H1 (cell line): ENCODE measurements around the gene FGF18.

Experiments
- BRCA1 ChIP-seq: IDR thresholded peaks from 2 replicates; pipeline ENCODE4 v1.6.1; 2012; ENCODE audit warnings: low read depth, low read length, improper control_type of control experiment
- CEBPB ChIP-seq: IDR thresholded peaks from 2 replicates; pipeline ENCODE4 v1.6.1; 2012; ENCODE audit warnings: low read depth, low read length
- CTCF ChIP-seq, 3 experiments: IDR thresholded peaks; 1 replicate in 2 of 3; 2 replicates in 1 of 3; pipeline versions ENCODE4 v1.5.1 to v1.6.1; 2011; ENCODE audit warnings: low read length in 3 of 3, mild to moderate bottlenecking in 3 of 3, inconsistent platforms in 2 of 3, low read depth in 1 of 3, moderate library complexity in 1 of 3; ENCODE audit not compliant: insufficient read depth in 1 of 3; ENCODE audit errors: control extremely low read depth in 1 of 3
- EP300 ChIP-seq, 2 experiments: IDR thresholded peaks; 1 replicate in 1 of 2; 2 replicates in 1 of 2; pipeline ENCODE4 v1.6.1; 2011 to 2012; ENCODE audit warnings: low read depth in 2 of 2, low read length in 2 of 2, mild to moderate bottlenecking in 2 of 2, borderline replicate concordance in 1 of 2, inconsistent platforms in 1 of 2, moderate library complexity in 1 of 2
- EZH2 ChIP-seq: fragments of 200-600 bp; sonication (generic); IDR thresholded peaks from 2 replicates; pipeline ENCODE4 v1.7.1; 2012; ENCODE audit warnings: low read depth, mild to moderate bottlenecking, moderate library complexity, low read length, inconsistent platforms; ENCODE audit not compliant: severe bottlenecking
- POLR2AphosphoS5 ChIP-seq: IDR thresholded peaks from 2 replicates; pipeline ENCODE4 v1.6.1; 2011; ENCODE audit warnings: low read depth, low read length
- RBBP5 ChIP-seq: IDR thresholded peaks from 2 replicates; pipeline ENCODE4 v1.7.1; 2012; ENCODE audit warnings: low read depth, mild to moderate bottlenecking, inconsistent platforms, low read length, moderate library complexity, borderline replicate concordance
- TCF12 ChIP-seq: IDR thresholded peaks from 2 replicates; pipeline ENCODE4 v1.6.1; 2011; ENCODE audit warnings: low read depth, mild to moderate bottlenecking, low read length
- YY1 ChIP-seq: IDR thresholded peaks from 2 replicates; pipeline ENCODE4 v1.6.1; 2011; ENCODE audit warnings: low read depth, mild to moderate bottlenecking, low read length
- ZNF274 ChIP-seq: IDR thresholded peaks from 2 replicates; pipeline ENCODE4 v1.7.0; 2012; ENCODE audit warnings: low read length, borderline replicate concordance; ENCODE audit errors: extremely low read depth

- no peak for TF ChIP-seq CTCF (IDR thresholded peaks at IDR 0.05; ENCODE audit: control extremely low read depth in 1 of 3, insufficient read depth in 1 of 3, low read depth in 1 of 3, low read length in 3 of 3)
- no peak for TF ChIP-seq CEBPB
- no peak for TF ChIP-seq EP300 (IDR thresholded peaks at IDR 0.05; ENCODE audit: borderline replicate concordance in 1 of 2, low read depth in 2 of 2, low read length in 2 of 2)
- TF ChIP-seq EZH2 = no peak
- TF ChIP-seq RBBP5 = no peak
- no peak for TF ChIP-seq ZNF274
- no peak for TF ChIP-seq YY1
- TF ChIP-seq BRCA1 = no peak
- no peak for TF ChIP-seq POLR2AphosphoS5
- no peak for TF ChIP-seq TCF12
Measured at GRCh38 chr5:171386006-171386671, 33.3 kb upstream of the FGF18 start.
